Brain pericyte (primary cell): ENCODE results near the gene C2orf80.
"Not testable (repeated sequence)": the region's sequence is repeated elsewhere in the genome, so short reads cannot be mapped to it uniquely, and the experiment has no call there.

ENCODE experiments used
- DNase-seq: peaks from one replicate; pipeline ENCODE4 v3.0.0-alpha.2; 2012; ENCODE audit warnings: low read depth, low spot score

C2orf80 gene

DNA sequence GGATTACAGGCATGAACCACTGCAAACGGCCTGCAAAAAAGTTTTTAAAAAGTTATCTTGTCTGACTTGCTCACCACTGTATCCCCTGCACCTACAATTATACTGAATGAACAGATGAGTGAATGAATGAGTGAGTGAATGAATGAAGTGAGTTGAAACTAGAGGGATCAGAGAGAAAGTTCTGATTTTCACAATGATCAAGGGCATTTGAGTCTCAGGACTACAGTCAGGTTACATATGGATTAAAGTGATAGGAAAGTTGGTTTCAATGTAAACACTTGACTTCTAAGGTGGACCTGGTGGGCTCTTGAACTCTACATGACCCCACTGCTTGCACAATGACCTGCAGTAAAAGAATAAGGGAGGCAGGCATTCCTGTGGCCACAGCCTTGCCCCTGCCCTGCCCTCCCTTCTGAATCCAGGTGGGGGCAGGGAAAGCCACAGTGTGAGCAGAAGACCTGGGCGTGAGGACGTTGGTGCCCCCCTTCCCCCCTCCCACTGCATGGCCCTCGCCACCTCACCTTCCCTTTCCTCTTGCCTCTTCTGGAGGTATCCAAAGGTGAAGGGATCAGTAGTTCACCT, 10.7 kb downstream of the C2orf80 start:
- no peak for DNase-seq

DNA sequence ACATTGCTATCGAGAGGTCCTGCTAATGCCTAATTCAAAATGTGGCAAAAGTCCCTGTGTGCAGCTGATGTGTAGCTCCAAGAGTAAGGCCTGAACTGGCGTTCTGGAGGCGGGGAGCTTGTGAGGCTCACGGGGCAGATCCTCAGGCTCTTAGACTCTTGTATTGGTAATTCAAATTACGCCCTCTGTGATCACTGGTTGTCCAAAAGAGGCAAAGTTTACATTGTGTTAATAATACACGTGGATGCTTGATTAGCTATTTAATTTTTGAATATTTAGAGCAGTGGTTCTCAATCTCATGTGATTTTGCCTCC, 14.0 kb downstream of the C2orf80 start:
- no peak for DNase-seq

- DNase-seq: peak; percentile 31
Observed at GRCh38 chr2:208175069-208175839, 14.6 kb downstream of the C2orf80 start.

GRCh38 chr2:208174144-208174543, 15.7 kb downstream of the C2orf80 start:
- no peak for DNase-seq

- DNase-seq: no peak
Observed at GRCh38 chr2:208172125-208172524, 17.7 kb downstream of the C2orf80 start.

GRCh38 chr2:208164951-208165755, 24.7 kb downstream of the C2orf80 start:
- DNase-seq: no peak

DNA sequence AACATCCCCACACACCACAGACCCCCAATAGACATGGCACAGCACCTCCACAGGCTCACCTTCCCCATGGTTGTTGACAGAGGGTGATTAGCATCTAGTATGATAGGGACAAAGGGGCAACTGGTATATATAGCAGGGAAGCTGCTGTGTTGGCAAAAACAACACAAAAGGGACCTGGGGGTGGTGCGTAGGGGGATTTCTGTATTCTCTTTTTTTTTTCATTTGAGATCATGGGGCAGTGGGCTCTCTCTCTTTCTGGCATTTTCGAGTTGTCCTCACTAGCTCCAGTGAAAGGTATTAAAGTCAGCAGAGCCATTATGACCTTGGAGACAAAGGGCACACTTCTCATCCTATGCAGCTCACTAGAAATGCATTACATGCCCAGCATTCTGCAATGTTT, 26.3 kb downstream of the C2orf80 start, which contains the start of gene CRYGA:
Gene CRYGA, minus strand, starts transcription at position 101 of the 400 bp plus-strand sequence. Its CDS starts 33 bp downstream, at position 68.
- no peak for DNase-seq

DNA sequence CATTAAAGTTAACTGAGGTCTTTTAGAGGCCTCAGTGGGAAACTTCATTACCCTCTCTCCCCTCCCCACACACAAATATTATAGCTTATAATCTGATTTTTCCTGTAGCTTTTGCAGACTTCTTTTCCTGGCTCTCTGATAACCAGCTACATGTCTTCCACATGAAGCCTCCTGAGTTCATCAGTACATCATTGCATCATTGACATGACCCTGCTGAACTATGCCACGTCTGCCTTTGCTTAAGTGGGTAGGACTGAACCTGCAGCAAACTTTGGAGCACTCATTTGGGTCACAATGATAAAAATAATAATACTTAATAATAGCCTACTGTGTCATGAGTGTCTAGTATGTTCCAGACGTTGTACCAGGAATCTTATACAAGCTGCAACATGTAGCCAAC, 33.4 kb downstream of the C2orf80 start:
- no peak for DNase-seq

DNA sequence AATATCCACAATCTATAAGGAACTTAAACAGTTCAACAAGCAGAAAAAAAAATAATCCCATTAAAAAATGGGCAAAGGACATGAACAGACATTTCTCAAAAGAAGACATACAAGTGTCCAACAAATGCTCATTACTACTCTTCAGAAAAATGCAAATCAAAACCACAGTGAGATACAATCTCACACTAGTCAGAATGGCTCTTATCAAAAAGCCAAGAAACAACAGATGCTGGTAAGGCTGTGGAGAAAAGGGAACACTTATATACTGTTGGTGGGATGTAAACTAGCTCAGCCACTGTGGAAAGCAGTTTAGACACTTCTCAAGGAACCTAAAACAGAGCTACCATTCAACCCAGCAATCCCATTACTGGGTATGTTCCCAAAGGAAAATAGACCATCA, 36.7 kb downstream of the C2orf80 start:
- no peak for DNase-seq

DNA sequence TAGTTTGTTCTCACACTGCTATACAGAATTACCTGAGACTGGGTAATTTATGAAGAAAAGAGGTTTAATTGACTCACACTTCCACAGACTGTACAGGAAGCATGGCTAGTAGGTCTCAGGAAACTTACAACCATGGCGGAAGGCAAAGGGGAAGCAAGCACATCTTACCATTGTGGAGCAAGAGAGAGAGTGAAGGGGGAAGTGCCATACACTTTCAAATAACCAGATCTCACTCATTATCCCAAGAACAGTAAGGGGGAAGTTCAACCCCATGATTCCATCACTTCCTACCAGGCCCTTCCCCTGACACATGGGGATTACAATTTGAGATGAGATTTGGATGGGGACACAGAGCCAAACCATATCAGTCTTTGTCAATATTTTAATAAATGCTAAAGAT, 38.9 kb downstream of the C2orf80 start:
- DNase-seq: no peak

- DNase-seq: no peak
Observed at GRCh38 chr2:208150094-208150493, 39.7 kb downstream of the C2orf80 start.

GRCh38 chr2:208148803-208149202, 41.0 kb downstream of the C2orf80 start:
- DNase-seq: no peak

DNA sequence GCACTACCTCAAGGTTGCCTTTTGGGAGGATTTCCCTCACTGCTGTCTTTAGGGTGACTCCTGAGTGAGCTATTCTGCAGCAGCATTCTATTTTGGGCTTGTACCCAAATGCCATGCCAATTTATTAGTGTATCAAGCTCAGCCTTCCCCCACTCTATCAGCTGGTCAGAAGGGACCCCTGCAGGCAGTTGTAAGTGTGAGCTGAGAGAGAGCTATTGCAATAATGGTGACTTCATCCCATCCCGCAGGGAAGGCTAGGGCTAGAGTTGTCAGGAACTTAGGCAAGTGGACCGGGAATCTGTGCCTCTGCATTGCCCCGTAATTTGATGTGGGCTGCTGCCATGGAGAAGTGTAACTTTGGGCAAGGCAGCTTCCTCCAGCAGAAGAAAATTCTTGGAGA, 42.1 kb downstream of the C2orf80 start:
- DNase-seq: no peak

DNA sequence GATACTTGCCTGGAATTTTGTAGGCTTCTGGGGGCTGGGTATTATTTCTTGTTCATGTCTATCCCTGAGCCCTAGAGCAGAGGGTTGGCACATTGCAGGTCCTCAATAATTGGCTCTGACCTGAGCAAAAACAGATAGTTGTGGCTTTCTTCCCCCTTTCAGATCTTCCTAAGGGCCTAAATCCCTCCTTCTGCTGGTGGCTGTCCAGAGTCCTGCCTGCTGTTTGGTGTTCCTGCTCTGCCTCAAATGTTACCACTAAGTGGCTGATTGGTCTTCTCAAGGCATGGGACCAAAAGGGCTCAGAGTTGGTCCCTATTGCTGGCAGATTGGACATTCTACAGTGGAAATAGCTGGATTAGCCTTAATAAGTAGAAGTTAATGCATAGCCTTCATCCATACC, 42.8 kb downstream of the C2orf80 start:
- DNase-seq: no peak

GRCh38 chr2:208146006-208146405, 43.8 kb downstream of the C2orf80 start, which contains the start of gene CRYGB:
Gene CRYGB (minus strand): TSS chr2:208146158. CDS start chr2:208146120, 38 bp downstream.
- DNase-seq: no peak

- no peak for DNase-seq
Observed at GRCh38 chr2:208142925-208143799, 46.7 kb downstream of the C2orf80 start.

- no peak for DNase-seq
Observed at GRCh38 chr2:208142240-208142924, 47.4 kb downstream of the C2orf80 start.

GRCh38 chr2:208139447-208139846, 50.4 kb downstream of the C2orf80 start:
- no peak for DNase-seq

DNA sequence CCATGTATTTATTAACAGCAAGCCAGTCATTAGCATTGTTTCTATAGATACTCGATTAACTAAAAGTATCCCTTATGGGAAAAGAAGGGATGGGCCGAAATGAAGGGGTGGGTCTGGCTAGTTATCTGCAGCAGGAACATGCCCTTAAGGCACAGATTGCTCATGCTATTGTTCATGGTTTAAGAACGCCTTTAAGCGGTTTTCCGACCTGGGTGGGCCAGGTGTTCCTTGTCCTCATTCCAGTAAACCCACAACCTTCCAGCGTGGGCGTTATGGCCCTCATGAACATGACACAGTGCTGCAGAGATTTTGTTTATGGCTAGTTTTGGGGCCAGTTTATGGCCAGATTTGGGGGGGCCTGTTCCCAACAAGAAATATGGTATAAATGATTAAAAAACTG, 51.5 kb downstream of the C2orf80 start:
- not testable (repeated sequence) for DNase-seq

- DNase-seq: no peak
Observed at GRCh38 chr2:208136716-208137094, 53.1 kb downstream of the C2orf80 start.
